Cortex of kidney (tissue), 1 donor: ENCODE results near the gene AP2A2.

Experiments used
- DNase-seq: peaks from one replicate; lab custom pipeline; 2025; lab: John Stamatoyannopoulos, UW

Gene AP2A2

DNA sequence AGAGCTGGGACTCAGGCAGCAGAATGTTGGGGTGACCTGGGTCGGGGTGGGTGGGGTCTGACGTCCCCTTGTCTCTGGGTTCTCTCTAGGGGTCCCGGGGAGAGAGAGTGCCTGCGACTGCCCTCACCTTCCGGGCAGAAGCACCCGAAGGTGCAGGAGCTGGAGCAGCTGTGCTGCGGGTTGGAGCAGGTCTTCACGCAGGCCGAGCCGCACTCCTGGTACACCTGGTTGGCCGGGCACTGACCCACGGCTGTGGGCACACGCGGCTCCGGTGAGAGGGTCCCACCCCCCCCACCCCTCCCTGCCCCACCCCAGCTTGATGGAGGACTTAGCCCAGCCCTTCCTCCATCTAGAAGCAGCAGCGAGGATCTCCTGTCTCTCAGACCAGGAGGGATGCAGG is 104.4 kb downstream of the AP2A2 start:
- DNase-seq = no peak

DNA sequence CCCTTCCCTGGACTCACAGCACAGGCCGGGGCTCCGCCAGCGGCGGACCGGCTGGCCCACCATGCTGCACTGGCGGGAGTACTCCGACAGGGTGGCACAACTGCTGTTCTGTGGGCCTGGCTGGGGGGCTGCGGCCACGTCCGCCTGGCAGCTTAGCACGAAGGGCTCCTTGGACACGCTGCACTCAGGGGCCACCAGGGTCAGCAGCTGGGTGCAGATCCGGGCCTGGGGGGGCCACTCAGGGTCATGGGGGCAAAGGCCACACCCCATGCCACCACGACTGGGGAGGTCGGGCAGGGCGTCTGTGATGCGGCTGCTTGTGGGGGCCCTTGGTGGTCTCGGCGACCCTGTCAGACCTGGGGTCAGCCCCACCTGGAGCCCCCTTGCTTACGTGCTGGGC is 104.9 kb downstream of the AP2A2 start:
- no peak for DNase-seq

DNA sequence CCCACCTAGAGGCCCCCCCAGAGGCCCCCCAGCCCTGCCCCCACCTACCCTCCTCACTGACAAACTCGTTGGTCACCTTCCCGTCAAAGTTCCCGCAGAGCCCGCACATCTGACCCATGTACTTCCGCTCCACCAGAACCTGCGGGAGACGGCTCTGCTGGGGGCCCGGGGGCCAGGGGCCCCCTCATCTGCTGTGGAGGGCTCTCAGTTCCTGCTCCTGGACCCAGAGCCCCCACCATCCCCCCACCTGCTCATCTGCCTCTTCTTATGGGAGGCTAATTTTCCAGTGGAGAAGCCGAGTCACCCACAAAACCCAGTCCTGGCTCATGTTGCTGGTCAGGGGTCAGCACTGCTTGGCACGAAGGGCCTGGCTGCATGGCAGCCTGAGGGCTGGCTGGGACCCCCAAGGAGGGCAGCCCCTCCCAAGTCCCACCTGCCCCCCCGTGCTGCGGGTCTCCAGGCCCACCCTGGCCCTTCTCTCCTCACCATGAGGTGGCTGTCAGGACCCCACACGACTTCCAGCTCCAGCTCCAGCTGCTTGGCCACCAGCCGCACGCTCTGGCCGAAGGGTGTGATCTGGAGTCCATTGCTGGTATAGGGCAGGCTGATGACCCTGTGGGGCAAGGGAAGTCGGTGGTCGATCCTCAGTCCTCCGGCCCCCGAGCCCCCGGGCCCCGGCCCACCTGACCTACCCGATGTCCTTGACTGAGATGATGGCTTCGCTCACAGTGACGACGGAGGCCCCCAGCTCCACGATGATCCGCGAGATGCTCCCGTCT is 105.6 kb downstream of the AP2A2 start:
- DNase-seq = no peak

DNA sequence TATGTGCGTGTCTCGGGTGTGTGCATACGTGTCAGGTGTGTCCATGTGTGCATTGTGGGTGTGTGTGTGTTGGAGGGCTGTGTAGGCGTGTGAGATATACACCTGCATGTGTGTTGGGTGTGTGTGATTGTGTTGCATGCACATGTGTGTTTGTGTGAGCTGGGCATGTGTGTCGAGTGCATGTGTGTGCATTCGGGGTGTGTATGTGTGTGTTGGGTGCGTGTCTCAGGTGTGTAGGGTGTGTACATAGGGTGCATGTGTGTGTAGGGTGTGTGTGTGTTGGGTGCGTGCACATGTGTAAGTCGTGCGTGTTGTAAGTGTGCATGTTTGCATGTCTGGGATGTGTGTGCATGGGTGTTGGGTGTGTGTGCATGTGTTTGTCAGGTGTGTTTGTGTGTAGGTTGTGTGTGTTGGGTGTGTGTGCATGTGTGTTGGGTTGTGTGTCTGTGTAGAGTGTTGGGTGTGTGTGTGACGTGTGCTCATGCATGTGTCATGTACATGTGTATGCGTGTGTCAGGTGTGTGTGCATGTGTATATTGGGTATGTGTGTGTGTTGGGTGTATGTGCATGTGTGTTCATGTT is 106.7 kb downstream of the AP2A2 start:
- no peak for DNase-seq

DNA sequence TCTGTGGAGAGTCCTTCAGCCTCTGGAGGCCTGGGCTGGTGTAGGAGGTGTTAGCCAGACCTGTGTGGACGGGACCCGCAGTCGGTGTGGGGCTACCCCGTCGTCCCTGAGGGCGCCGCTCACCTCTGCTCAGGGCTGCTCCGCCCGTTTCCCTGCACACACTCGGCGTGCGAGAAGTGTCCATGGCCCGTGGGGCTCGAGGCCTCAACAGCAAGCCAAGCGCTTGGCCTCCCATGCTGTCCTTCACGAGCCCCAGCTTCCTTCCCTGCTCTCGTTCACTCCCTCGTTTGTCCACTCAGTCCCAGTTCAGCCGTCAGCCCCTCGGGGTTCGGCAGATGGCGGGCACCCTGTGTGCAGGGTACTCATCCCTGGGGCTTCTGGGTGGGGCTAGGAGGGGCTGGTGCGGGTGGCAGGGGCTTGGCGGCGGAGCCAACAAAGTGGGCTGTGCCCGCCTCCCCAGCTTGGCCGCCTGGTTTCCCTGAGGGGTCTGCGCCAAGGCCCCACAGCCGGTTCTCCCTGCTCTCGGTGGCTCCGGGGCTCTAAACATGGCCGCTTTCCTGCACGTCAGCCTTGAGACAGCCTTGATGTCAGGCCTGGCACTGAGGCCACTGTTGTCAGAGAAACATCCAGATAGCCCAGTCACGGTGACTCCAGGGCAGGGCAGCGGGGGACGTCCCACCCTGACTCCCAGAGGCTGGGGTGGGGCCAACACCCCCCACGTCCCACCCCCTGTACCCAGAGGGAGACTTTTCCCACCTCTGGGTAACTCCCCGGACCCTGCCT is 107.5 kb downstream of the AP2A2 start:
- no peak for DNase-seq

DNA sequence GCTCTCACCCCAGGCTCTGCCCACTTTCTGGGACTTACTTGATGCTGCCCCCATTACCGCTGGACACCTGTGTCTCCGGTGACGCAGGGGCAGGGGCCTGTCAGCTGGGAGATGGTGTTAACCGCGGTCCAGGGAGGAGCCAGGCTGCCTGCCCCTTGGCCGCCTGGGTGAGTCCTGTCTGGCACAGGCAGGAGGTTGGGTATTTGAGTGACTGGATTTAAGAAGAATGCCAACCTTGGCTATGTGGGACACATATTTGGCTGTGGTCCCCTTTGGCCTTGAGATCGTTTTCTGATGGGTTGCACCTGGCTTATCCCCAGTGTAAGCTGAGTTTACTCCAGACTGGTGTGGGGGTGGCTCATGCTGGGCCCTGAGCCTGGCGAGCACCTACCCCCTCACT is 108.3 kb downstream of the AP2A2 start:
- DNase-seq = no peak

DNA sequence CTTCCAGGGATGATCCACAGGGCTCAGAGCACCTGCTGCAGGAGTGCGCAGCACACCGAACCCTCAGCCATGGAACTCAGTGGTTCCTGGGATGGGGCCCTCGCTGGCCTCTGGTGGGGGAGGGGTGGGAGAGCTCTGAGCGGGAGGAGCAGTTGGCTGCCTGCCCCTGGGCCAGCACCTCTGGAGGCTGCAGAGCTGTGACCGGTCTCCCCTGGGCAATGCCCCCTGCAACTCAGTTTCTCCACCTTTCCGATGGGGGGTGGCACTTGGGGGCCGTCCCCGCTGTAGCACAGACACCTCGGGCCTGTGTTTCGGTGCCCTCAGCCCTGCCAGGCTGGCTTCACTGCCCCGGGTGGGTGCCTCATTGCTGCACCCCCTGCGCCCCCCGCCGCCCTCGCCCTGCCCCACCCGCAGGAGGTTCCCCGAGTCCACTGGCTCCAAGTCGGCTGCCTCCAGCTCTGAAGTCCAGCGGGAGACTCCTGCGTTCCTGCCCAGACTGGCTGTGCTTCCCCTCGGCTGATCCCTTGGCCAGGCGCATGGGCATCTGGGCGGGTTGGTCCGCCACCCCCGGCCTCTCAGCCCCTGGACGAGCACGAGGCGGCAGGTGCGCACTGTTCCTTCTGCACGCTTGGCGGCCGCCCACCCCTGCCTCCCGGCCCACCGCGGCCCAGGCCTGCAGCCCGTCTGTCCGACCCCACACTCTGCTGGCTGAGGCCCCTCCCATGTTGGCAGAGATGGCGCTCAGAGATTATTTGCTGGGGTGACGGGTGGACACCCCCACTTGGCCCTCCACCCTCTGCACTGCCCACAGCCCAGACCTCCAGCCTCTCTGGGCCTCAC is 109.0 kb downstream of the AP2A2 start:
- DNase-seq = no peak

DNA sequence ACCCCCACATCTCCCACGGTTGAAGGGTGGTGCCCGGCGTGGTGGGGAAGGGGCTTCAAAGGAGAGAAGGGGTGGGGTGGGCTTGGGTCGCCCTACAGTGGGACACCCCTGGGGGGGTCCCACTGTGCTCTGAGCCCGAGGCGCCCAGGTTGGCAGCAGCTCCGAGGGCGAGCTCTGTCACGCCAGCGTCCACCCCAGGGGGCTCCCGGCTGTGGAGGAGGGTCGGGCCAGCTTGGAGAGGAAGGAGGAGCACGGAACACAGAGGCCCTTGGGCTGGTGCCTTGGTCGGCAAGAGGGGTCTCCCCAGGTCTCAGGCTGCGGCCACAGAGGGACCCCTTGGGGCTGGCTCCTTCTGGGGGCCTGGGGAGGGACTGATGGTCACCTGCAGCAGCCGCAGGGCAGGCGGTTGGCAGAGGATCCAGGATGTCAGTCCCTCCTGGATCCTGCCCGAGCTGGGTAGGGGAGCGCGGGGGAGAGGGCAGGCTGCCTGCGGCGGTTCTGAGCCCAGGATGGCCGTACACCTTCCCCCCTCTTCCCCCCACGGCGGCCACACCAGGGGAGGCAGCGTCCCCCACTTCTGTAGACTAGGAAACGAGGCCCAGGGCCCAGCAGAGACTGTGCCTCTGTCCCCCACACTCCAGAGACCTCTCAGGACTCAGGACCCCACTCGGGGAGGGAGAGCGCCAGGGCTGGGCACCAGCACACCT is 110.1 kb downstream of the AP2A2 start:
- no peak for DNase-seq

DNA sequence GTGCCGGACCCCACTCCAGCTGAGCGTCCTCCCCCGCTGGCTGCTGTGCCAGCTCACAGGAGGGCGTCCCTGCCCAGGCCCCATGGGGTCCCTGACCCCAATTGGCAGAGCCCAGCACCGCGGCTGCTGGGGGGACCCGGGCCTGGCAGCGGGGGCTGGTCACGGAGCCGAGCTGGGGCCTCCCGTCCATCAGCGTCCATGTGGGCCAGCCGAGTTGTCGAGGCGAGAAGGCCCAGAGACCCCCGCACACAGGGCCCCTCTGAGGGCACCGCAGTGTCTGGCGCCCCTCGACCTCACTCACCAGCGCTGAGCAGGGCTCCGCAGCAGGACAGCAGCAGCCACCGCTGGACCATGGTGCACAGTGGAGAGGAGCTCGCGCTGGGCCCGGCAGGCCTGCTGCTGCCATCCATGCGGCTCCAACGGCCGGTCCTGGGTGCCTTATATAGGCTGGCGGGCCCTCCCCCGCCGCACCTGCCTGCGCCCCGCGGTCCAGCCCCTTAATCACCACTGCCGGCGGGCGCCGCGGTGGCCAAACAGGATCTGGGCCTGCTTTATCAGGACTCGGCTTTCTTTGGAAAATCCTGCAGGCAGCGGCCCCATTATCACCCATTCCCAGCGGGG is 110.7 kb downstream of the AP2A2 start, which contains the start of gene MUC6:
Gene MUC6 (minus strand): TSS at position 416 of the 621 bp plus-strand sequence. CDS start 63 bp downstream, at position 353.
- no peak for DNase-seq

DNA sequence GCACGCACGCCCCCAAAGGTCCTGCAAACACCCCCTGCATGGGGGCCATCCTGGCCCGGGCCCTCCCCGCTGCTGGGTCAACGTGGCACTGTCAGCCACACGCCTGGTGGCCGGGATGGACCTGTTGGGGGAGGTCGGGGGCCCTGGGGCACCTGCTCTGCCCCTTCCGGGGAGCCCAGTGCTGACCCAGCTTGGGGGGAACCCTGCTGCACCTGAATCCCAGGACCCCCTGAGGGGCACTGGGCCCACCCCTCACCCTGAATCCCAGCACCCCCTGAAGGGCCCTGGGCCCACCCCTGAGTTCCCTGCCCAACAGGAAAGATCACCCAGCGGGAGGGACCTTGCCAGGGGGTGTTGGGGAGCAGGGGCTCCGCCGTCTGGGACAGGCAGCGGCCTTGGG is 111.3 kb downstream of the AP2A2 start:
- no peak for DNase-seq

DNA sequence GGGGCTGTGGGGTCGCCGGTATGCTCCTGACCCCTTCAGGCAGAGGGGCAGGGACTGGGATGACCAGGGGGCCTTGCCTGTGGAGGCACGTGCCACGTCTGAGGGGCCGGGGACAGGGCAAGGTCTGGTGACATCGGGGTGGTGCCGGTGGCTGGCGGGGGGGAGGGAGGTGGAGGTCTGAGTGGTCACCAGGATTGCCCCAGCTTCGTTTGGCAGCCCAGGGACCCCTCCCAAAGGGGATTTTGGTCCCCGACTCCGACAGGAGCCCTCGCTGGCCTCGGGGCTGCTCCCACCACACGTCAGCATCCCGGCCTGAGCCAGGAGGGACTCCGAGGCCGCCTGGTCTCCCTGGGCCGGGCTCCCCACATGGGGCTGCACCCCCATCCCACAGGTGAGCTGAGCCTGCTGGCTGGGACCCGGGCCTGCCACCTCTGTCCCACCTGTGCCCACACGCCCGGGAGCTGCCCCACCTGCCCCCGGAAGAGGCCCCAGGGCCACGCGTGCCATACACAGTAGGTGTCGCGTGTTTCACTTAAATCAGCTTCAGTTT is 111.9 kb downstream of the AP2A2 start:
- no peak for DNase-seq

DNA sequence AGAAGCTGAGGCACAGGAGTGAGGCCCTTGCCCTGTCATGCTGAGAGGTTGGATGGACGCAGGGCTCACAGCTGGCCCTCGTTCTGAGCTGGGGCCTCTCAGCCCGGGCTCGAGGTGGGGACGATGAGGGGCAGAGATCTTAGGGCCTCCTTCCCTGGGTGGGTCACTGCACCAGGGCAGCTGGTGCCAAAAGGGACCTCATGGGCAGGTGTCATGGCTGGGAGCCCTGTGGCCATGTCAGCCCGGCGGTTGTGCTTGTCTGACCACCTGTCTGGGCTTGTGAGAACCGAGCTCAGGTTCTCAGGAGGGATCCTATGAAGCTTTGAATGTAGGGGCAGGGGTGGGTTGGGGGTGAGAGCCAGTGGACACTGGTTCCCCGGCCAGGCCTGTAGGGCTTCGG is 112.7 kb downstream of the AP2A2 start:
- DNase-seq = no peak

DNA sequence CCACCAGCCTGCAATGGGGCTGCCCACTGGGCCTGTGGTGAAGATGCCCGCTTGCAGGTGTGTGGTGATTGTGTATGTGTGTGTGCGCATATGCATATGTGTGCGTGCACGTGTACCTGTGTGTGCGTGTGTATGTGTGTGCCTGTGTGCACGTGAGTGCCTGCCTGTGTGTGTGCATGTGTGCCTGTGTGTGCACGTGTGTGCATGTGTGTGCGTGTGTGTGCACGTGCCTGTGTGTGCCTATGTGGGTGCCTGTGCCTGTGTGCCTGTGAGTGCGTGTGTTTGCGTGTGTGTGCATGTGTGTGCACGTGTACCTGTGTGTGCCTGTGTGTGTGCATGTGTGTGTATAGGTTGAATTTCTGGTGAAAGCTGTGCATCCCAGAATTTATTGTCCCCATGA is 113.3 kb downstream of the AP2A2 start:
- no peak for DNase-seq

DNA sequence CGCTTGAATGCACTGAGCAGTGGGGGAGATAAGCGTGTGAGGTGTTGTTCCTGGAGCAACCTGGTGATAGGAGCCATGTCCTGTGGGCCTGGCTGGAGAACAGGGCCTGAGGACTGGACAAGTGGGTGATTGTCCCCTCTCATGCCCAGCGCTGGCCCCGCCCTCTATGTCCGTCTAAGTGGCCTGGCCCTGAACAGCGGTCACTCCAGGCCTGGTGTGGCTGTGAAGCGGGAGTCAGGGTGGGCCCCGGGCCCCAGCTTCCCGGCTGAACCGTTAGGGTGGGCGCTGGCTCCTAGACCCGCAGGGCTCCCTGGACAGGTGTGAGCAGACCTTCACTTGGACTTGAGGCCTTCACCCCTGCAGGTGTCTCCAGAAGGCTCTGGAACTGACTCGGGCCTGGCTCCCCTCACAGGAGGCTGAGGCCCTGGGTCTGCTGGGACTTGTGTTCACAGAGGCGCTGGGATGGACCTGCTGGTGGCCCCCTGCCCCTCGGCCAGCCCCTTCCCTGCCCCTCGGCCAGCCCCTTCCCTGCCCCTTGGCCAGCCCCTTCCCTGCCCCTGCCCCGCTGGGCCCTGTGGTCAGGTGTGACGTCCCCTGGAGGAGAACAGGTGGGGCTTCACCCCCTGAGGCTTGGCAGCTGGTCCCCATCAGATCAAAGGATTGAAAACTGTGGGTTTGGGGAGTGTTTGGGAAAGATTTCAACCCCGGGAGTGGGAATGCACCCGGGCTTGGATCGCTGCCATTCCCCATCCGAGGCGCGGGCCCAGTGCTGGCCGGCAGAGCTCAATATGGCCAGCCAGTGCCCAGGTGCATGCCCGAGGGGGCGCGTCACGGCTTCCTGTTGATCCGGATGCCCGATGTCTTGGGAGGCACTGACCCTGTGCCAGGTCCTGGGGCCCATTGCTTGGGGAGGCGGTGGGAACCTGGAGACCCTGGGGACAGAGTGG is 114.1 kb downstream of the AP2A2 start:
- DNase-seq = no peak

DNA sequence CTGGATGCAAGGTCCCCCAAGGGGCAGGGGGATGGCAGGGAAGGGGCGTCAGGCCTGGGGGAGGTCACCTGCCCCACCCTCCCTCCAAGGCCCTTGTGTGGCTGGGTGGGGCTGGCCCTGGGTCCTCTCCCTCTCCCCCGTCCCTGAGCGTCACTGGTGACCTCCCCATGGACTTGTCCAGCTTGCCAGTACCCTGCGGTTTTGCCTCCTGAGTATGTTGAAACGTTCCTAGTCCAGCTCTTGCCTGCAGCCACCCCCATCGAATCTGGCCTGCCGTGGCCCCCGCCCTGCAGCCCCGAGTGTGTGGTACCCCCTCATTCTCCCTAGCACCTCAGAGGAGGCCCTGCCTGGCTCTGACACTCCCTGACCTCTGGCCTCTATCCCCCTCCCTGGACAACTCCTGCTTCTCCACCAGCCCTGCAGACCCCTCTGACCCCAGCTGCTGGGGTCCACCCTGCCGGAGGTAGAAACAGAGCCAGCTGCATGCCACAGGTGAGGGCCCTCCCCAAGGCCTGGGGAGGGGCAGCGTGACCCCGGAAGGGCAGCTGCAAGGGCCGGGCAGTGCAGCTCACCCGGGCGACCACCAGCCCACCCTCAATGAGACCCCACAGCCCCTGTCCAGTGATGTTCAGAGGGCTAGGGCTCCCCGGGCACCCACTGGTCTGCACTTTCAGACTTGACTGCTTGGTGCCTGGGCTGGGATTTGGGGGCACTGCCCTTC is 114.9 kb downstream of the AP2A2 start:
- no peak for DNase-seq

DNA sequence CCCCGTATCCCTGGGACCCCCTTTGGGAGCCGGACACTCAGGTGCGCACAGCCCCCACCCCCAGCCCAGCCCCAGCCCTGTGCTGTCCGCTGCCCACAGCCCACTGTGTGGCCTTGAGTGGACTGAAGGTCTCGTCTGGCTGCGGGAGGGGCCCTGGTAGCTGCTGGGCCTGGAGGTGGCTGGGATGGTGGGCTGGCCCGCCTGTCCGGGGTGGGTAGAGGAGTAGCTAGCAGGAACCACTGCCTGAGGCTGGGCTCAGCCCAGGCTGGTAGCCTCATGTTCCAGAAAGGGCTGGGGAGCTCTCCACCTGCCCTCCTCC is 115.4 kb downstream of the AP2A2 start:
- DNase-seq = no peak

DNA sequence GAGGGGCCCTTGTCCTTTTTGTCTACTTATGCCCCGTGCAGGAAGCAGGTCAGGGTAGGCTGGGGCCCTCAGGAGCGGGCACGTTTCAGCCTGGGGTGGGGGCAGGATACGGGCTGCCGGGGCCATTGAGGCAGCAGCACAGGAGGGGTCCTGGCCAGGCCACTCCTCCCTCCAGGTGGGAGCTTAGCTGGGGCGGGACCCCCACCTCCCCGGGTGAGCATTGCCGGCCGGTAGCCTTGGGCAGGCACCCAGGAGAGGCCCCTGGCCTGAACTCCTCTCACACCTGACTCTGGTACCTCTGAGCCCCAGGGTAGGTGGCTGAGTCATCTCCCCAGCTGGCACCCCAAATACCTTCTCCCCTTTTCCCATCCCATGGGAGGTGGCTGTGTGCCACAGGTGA is 115.8 kb downstream of the AP2A2 start:
- DNase-seq = no peak

DNA sequence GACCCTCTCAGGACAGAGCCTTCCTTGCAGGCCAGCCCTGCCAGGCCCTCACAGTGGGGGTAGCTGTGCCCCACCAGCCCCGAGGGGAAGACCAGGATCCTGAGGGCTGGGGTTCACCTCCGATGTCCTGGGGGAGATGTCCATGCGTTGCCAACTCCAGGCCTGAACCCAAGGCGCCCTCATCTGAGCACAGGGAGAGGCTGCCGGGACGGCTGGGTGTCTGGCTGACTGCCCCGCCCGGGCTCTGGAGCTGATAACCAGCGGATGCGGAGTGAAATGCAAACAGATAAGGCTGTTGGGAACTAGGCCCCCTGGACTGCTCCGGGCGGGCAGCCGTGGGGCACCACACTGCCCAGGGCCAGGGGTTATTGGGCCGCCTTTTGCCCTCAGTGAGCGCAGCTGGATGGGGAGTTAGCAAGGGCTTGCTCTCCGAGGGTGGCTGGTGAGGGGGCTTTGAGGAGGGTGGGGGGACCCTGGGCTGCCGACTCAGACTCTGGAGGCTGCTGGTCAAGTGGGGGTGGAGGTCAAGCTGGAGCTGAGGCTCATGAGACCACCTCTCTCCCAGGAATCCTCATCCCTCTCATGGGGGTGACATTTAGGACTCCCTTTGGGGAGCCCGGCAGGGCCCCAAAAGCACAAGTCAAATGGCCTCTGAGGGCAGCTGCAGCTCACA is 116.4 kb downstream of the AP2A2 start:
- no peak for DNase-seq
